Muscle of arm (tissue), 12 donors: Measurements from ENCODE around the gene NAA50. TPM values are rescaled to one million over a fixed set of nuclear protein-coding genes. Genes with fewer than 3 reads are reported as not detected.

ENCODE experiments used
- DNase-seq: peaks from one replicate; pipeline ENCODE4 v3.0.0-alpha.2; 2013
- polyA plus RNA-seq, 12 donors: library from polyadenylated mRNA; unstranded; fragments of 120-200 nt; gene quantifications; one replicate each; pipeline ENCODE4 v1.2.1, GENCODE V29; 2013; ENCODE audit not compliant: insufficient read length in 12 of 12

Gene NAA50
- polyA plus RNA-seq, 12 donors: 102 to 226 (median 166) TPM

GRCh38 chr3:113695786-113696645 lies 50.0 kb downstream of the NAA50 start, which contains the start of gene USF3:
Gene USF3 (minus strand): TSS chr3:113696642. CDS start chr3:113674878, 21,764 bp downstream.
- DNase-seq: peak; percentile 74

DNA sequence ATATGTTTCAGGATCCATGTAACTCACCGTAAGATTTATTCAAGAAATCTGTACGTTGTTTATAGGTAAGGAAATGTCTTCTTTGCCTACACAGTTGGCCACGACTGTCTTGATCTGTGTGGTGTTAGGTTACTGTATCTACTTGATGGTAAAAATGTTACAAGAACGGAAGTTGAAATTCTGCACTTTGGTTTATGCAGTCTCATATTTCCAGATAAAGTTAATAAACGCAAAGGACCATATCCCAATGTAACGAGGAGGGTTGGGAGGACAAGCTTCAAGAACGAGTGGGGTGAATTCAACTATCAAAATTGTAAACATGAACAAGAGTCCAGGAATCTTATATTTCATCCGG lies 50.6 kb downstream of the NAA50 start:
- DNase-seq: peak; percentile 7

DNA sequence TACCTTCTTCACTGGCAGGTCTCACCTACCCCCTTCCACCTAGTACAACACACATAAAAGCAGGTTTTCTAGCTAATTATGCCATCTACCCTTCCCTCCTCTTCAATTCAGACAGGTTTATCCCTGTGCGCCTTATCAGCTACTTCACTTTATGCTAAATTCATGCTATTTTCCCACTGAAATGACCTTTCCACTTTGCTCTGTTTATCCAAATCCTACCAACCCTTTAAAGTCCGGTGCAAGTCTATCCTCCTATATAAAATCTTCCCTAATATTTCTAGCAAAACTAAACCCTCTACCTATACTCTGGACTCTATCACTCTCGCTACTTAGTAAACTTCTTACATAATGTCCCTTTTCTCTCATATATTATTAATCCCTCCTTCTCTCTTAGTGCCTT lies 55.6 kb downstream of the NAA50 start:
- no peak for DNase-seq

DNA sequence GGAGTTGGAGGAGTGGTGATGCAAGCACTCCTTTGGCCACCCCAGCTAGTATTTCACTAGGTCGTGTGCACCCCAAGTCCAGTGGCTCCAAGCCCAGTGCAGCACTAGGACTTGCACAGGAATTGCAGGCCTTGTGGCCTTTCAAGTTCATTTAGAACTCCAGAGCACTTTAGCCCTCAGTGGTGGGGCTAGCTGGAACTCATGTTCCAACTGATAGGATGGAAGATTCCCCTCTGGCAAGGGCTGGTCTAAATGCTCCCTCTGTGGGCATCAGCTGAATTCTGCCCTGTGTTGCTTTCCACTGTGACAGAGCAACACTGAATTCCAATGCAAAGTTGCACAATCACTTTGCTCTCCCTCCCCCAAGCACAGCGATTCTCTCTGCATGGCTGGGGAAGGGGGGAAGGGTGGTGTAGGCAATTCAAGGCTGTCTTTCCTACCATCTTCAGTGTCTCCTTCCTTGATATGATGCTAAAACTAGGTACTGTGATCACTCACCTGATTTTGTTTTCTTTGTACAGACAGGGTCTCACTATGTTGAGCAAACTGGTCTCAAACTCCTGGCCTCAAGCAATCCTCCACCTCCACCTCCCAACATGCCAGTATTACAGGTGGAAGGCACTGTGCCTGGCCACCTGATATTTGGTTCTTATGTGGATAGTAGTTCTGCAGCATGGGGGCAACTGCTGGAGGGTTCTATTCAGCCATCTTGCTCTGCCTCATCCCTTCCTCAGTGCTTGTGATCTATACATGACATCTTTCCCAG lies 59.9 kb downstream of the NAA50 start:
- no peak for DNase-seq

DNA sequence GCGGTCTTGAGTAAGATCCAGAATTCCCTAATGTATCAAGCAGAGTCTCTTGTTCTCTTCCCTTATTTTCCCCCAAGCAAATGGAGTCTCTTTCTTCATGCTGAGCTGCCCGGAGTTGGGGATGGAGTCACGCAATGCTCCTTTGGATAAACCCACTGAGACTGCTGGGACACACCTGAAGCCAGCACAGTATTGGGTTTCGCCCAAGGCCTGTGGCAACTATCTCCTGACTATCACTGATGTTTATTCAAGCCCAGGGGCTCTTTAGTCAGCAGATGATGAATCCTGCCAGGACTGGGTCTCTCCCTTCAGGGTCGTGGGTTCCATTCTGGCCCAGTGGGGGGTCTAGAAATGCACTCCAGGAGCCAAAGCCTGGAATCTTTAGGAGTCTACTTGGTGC lies 60.9 kb downstream of the NAA50 start:
- DNase-seq: no peak

GRCh38 chr3:113684271-113684819 lies 61.7 kb downstream of the NAA50 start:
- no peak for DNase-seq

- DNase-seq: no peak
Measured at GRCh38 chr3:113678773-113679172, 67.3 kb downstream of the NAA50 start.

GRCh38 chr3:113677737-113678136 lies 68.3 kb downstream of the NAA50 start:
- no peak for DNase-seq

- DNase-seq: no peak
Measured at GRCh38 chr3:113676261-113676660, 69.8 kb downstream of the NAA50 start.

DNA sequence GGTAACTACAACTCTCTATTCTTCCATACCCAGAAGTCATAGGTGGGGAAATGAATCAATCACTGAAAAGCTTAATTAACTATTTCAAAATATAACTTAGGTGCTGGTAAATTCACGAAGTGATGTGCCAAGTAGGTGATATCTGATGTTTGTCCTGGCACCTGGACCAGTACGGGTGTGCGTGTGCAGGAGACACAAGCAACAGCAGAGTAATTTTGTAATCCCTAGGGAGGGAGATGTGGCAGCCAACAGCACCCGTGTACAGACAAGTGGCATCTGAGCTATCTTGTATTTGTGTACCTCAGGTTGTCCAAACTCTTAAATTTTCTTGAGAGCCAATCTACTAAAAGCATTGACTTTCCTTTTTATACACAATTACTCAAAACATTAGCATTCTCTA lies 72.5 kb downstream of the NAA50 start:
- no peak for DNase-seq

GRCh38 chr3:113668015-113668414 lies 78.0 kb downstream of the NAA50 start:
- DNase-seq: peak; percentile 14

Other genes with a start within 250 kb of the NAA50 start
- gene SPICE1, start 231.1 kb downstream of the NAA50 start, polyA plus RNA-seq: 10 to 100 TPM in 6 of 12 donors, 1 to 10 TPM in 5, not detected in 1; 6.5 to 17.4 (median 10.5) TPM
- 10 to 100 TPM in 1 of 12 donors, 1 to 10 TPM in 10, not detected in 1; 1.3 to 16.6 (median 2.2) TPM for gene SIDT1, start 213.7 kb downstream of the NAA50 start, polyA plus RNA-seq
- gene USF3, start 49.6 kb downstream of the NAA50 start, polyA plus RNA-seq: 10 to 100 TPM in 11 of 12 donors, not detected in 1; 13.0 to 25.2 (median 19.7) TPM
- 10 to 100 TPM in 11 of 12 donors, not detected in 1; 14.1 to 38.6 (median 19.6) TPM for gene ATP6V1A, start 786 bp upstream of the NAA50 start, polyA plus RNA-seq
- gene GRAMD1C, start 92.5 kb upstream of the NAA50 start, polyA plus RNA-seq: 1 to 10 TPM in 10 of 12 donors, not detected in 2; 1.4 to 6.4 (median 2.1) TPM
- 1 to 10 TPM in 8 of 12 donors, under 1 TPM in 3, not detected in 1; 0.59 to 2.0 (median 1.1) TPM for gene ZDHHC23, start 201.8 kb upstream of the NAA50 start, polyA plus RNA-seq